HG03097 (cell line): ENCODE data around the gene DDX23.

Experiments used
- ATAC-seq: cut with Tn5 transposase; IDR thresholded peaks from one replicate; pipeline ENCODE4 v1.9.1; 2021; ENCODE audit not compliant: unreplicated experiment, low FRiP score

The DDX23 gene

DNA sequence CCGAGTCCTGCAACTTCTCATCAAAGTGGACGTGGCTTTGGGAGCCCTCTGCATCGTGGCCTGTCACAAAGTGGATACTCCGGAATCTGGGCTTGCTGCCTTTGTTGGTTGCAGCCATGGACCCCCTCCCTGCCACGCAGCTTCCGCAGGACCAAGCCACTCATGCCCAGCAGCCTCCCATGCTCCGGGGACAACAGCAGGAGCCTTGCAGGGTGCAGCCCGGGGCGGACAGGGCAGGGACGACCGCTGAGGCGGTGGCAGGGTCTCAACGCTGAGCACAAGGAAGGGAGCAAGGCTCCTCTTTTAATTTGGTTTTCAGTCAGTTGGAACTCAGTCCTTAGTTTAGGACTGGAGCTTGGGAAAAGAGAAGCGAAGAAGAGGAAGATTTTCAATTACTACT, 51.0 kb downstream of the DDX23 start:
- ATAC-seq: no peak

DNA sequence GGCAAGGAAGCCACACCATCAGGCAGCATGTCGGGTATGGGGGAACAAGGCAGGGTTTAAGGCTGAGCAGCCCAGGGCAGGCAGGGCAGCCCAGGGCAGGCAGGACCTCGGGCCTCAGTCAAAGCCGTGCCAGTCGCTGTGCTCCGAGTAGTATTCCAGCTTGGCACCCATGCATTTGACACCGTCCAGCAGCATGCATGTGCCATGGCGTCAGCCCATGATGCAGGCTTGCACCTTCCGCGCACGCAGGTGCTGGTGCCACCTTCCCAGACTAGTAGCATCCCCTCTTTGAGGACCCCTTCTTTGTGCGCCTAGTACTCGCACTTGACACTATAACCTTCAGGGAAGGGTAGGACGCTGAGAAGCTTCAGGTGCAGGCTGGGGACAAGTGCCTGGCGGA, 51.5 kb downstream of the DDX23 start:
- no peak for ATAC-seq

DNA sequence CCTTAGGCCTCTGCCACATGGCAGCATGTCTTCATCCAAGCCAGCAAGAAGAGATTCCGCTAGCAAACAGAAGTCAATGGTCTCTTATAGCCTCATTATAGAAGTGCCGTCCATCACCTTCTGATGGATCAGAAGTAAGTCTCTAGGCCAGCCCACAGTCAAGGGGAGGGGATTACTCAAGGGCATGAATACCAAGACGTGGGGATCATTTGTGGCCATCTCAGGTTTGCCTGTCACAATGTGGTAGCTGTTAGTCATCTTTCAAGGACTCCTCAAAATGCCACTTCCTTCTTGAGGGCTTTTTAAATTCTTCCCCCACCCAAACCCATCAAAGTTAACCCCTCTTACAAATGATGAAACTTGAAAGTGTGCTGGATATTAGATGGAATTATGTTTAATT, 55.0 kb downstream of the DDX23 start:
- no peak for ATAC-seq

DNA sequence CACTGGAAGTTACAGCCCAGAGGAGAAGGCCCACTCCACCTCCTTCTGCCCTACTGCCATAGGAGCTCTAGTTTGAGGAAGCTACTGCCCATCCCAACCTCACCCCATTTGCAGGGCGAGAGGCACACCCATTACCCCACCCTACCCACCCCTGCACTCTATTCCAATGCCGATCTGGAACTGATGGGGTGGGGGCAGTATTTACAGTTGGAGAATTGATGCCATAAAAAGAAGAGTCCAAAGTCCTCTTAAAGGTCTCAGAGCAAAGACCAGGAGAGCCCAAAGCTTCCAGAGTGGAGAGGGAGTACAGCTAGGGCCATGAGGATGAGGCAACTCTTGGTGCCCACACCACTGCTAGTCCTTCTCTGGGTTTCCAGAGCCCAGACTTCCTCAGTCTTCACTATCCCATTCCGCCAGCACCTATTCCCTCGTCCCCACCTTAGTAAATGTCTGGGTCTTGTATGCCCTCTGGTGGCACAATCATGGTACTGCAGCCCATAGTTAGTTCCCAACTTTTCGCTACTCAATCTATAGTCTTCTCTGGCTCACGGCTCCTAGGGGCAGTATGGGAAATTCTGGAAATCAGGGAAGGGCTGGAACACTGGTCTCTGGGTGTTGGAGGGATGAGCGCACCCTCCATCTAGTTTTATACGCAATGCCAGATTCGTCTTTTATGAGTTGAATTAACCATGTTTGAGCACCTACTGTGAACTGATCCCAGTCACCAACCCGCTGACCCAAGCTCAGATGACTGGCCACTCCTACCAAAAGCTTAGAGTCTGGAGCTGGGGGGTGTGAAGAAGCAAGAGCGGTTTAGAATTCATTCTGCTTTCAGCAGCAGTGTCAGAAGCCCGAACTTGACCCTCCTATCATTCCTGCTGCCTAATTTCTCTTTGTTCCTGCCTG, 56.2 kb downstream of the DDX23 start:
- ATAC-seq: no peak

DNA sequence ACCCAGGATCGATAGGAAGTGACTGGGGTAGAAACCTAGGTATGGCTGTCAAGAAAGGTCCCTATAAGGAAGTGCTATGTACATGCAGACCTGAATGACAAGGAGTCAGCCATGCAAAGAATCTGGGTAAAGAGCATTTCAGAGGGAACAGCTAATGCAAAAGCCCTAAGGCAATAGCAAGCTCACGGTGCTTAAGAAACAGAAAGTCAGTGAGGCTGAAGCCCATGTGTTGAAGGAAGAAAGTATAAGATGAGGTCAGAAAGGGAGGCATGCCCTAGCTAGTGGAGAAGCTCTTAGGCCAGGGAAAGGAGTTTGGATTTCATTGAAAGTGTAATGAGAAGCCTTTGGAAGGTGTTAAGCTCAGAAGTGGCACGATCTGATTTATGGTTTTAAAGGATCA, 57.1 kb downstream of the DDX23 start:
- ATAC-seq: no peak

DNA sequence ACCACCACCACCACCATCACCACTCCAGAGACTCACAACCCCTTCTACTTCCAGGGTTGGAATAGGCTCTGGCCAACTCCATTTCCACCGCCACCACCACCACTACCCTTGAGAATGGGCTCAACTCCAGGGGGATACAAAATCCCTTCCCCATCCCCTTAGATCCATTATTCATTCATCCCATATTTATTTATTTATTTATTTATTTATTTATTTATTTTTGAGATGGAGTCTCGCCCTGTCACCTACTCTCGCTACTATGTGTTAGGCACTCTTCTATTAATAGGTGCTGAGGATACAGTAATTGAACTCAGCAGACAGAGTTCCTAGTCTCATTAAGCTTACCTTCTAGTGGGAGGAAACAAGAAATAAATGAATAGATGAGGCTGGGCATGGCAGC, 58.3 kb downstream of the DDX23 start:
- ATAC-seq: no peak

DNA sequence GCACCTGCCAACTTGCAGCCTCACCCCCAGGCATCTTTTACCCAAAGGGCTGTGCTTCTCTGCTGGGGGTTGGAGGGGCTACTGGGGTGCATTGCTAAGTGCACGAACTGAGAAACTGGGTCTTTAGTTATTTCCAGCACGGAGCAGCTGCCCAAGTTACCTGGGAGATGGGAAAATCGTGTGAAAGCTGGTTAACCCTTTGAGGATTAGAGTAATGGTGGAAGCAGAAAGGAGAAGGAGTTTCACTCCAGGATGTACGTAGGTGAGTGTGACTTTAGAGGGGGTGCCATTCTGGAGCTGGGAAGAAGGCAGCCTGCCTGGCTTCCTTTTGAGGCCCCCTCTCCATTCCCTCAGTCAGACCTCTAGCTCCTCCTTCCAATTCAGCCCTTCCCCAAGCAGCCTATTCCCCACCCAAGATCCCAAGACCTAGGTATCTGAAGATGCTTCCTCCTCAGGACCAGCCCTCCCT, 62.1 kb downstream of the DDX23 start:
- no peak for ATAC-seq

DNA sequence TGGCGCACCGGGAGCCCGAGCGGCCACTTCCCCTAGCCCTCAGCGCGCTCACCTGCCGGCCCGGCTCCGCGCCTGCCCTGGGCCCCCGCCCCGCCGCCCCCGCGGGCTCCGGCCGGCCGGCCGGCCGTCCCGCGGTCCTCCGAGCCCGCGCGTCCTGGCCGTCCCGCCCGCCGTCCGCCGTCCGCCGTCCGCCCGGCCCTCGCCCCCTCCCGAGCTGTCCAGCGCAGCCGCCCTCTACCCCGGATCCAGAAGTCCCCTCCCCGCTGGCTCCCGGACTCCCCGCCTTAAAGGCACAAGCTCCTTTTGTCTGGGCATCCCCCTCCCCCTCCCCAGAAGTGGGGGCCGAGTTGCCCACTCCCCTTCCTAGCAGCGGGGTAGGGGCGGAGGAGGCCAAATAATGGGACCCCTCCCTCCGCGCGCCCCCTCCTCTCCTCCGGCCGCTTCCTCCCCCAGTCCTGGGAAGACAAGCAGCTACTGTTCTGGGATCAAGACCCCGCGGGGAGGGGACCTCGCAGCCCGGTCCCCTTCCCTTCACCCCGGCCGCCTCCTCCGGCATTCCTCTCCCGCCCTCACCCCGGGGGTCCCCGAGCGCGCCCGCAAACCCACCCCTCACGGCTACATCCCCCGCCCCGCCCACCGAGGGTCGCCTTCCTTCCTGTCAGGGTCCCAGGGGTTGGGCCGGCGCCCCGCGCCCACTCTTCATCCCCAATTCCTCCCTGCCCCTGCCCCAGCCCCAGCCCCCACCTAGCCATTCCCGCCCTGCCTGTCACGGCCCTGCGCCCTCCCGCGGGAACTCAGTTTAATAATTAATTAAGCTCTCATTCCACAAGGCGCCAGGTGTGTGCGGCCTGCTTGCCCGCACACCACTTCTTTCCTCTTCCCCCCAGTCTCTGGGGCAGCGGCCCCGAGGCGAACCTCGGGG, 62.8 kb downstream of the DDX23 start, which contains the start of gene ADCY6:
ADCY6 (minus strand) TSS at position 236 of the 922 bp plus-strand sequence. CDS start 5,655 bp downstream, outside the sequence.
- ATAC-seq: no peak

DNA sequence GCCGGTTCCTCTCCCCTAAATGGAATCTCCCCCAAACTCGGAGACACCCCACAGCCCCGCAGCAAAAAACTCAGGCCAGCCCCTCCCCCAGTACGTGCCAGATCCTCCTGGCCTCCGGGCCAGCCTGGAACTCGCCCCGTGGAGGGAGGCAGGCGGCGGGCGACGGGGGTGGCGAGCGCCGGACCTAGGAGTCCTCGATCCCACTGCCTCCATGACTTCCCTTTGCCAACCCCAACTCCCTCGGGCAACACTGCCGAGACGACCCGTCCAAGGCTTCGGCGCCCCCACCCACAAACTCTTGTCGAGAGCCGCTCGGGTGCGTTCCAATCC, 63.5 kb downstream of the DDX23 start:
- ATAC-seq: no peak

DNA sequence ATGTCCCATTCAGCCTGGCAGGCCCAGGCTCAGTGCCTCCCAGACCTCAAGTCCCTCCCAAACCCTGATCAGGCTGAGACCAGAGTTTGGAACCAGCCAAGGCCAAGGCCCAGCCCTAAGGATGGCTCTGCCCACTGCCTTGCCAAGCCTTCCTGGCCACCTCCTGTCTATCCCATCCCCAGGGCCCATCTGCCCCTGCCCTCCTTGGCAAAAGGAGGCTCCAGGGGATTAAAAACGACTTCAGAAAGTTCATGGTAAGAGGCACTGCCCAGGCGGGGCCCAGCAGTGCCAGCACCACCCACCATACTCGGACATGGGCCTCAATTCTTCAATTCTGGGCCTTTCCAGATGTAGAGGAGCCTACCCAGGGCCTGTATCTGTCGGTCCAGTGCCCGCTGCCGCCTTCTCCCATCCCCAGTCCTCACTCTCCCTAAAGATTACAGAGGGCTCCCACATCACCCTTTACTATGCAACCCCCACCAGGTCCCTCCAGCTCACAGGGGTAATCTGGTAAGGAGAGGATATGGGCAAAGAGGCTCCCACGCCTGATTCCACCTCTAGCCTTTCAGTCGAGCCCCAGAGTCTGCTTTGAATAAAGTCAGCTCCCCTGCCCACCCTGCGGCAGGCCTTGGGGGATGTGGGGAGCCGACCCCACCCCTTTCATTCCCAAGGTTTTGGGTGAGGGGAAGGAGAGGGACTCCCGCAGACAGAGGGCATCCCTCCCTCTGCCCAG, 64.0 kb downstream of the DDX23 start:
- ATAC-seq: no peak

DNA sequence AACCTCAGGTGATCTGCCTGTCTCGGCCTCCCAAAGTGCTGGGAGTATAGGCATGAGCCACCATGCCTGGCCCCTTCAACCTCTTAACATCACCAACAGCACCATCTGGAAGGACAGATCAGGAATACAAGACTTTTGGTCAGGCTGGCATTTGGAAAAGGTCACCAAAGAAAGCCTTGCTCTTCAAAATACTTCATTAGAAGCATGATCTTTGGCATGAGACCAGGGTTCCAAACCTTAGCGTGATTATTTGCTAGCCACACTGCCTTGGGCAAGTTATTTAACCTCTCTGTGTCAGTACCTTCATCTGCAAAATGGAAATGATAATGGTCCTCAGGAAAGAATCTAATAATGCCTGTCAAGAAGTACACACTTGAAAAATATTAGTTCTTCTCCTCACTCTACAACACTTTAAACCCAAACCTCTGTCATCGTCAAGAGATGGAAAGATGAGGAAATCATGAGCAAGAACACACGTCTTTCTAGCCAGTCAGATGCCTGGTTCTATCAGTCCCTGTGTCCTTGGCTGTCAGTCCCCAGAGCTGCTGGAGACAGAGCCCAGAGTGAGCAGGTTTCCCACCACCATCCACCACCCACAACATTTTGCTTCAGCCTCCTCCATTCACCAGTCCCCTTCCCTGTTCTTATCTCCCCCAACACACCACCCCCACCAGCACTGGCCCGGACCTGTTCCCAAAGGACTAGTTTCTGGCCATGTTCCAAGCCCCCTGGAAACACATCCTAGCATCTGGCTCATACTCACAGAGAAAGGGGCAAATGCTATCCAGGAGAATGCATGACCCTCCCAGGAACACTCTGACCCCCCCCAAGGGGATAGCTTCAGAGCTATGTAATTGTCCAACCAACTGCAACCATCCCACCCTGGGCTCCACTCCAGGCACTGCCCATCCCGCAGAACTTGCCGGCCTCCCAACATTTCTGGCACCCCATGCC, 65.1 kb downstream of the DDX23 start:
- ATAC-seq: no peak

DNA sequence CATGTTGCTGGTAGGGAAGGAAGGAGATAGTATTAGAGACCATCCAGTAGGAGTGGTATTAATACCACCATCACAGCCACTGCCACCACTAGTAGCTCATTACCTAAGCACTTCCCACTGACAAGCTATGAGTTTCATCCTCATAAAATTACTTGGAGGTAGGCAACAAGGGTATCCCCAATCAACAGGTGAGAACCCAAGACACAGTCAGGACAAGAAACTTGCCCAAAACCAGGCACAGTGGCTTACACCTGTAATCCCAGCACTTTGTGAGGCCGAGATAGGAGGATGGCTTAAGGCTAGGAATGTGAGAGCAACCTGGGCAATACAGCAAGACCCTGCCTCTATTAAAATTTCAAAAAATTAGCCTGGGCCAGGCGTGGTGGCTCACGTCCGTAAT, 68.5 kb downstream of the DDX23 start:
- ATAC-seq: no peak

DNA sequence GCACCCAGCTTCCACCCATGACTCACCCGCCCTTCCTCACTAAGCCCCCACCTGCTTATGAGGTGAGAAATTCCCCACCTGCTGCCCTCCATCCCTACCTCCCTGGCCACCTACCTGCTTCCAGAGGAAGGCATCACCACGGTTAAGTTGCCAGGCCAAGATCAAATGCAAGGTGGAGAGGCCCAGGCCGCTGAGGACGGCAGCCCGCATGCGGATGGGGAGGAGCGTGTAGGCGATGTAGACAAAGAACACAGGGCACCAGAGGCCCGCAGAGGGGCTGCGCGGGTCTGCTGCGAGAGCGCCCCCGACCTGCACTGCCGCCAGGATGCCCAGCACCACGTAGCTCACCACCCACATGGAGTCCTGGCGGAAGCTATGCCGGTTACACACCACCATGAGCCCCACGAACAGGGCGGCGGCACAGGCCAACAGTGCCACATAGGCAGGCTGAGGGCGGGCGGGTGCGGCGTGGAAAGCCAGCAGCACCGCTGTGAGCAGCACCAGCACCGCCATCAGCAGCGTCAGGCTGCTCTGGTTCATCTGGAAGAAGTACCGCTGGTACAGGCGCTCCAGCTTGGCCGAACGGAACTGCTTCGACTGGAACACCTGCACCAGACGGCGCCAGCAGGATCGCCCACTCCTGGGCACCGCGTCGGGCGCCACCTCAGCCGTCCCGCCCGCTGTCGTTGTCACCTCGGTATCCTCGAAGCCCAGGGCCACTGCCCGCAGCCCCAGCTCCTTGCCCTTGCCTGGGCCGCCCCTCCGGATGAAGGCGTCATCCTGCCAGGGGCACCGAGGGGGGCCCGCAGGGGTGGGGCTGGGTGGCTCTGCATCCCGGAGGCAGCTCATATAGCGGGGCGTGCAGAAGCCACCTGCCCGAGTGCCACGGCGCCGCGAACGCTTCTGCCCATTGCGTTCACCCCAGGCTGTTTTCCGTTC, 69.2 kb downstream of the DDX23 start:
- no peak for ATAC-seq

DNA sequence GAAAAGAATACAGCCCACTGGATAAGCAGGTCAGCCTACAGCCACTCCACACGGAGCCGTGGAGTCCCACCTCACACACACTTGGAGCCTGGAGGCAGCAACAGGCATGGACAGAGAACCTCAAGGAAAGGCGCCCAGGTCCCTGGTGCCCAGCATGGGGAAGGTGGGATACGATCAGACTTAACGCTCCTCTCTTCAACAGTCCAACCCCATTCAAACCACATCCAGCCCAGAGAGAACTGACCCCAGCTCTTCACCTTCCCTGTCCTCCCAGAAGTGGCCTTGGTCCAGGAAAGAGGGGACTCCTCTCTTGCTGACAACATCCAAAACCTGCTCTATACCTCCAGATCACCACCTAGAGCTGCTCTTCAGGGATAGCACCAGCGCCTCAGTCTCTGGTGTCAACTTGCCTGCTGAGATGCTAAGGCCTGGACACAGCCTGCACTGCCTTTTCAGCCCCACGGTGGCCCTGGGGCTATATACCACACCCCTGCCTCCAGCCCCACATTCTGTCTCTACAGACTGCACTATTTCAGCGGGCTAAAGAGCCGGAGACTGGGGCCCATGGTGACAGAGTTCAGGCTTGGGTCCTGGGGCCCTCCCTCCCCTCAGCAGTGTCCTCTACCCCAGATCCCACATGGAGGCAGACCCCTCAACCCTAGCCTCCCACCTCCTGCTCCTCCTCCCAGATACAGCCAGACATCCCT, 70.1 kb downstream of the DDX23 start:
- no peak for ATAC-seq

DNA sequence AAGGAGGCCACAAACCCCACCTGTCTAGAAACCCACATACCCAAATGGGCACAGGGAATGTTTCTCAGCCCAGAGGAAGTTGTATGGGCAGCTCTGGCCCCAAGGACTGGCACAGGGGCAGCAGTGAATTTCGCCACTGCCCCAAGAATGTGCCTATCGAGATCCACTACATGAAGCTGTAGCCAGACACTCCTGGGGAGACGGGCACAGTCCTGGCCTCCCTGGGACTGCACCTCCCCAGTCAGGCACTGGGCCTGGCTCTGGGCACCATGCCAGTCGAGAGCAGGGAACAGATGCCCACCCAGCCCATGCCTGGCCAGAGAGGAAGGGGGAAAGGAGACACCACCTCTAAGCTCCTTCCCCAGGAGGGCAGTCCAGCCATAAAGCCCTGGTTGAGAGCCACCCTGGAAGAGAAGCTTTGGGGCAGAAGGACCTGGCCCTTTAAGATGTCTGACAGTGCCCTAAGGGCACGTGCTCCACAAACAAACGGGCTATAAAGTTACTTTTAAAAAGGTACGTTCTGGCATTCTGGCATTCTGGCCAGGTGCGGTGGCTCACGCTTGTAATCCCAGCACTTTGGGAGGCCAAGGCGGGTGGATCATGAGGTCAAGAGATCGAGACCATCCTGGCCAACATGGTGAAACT, 71.5 kb downstream of the DDX23 start:
- ATAC-seq: no peak

DNA sequence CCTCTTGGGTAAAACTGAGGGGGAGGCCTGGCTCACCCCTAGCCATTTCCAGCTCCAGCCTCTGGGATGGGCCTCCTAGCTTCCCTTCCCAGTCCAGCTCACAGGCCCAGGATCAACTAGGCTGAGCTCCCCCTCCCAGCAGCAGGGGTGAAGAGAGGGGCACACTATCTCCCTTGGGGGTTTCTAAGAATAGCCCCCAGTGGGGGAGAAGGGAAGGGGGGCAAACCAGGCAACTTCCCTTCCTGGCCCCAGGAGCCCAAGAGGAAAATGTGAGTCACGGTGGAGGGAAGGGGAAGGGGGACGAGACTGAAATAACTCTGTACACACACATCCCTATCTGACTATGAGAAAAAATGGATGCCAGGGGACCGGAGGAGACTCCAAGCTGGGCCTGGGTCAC, 72.1 kb downstream of the DDX23 start:
- no peak for ATAC-seq
